ENCODE data around the gene ITGBL1. TPM values are rescaled to one million over a fixed set of nuclear protein-coding genes. Genes with fewer than 3 reads are reported as not detected.

Gene ITGBL1
- total and polyA plus RNA-seq, 2 of the 8 experiments (the other 6 are each of a cell fraction or from before 2014, with no cell fraction given), result not detected

DNA sequence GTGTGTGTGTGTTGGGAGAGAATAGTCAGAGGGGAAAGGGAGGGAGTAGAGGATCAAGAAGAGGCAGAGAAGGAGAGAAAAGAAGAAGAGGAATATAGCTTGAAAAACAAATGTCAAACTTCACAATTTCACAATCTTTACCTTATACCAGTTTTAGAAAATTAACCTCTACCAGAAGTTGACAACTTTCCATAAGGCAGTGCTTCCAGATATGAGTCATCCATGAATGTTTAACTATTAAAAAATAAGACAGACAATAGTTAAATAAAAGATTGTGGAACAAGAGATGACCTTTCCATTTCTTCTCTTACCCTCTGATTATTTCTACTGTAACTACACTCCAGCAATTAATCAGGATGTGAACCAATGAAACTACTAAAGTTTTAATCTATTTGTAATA lies 229.4 kb downstream of the ITGBL1 start:
- Histone ChIP-seq H4K20me1 (replicated peaks in 1 of 2; ENCODE audit: control insufficient read depth in 1 of 2, insufficient read depth in 2 of 2, low read length in 2 of 2) (no peaks in the 10 kb centered on the region), H2BK20ac (ENCODE audit: low read length) (no peak overlapping the region), H3K79me1 (ENCODE audit: low read depth, low read length) (no peaks in the 10 kb centered on the region), H3K4ac (replicated peaks; ENCODE audit: insufficient read length, low read depth, low read length) (no peak overlapping the region), H3K79me2 (ENCODE audit: control insufficient read depth in 1 of 2, insufficient read depth in 2 of 2, low read length in 2 of 2) (no peaks in the 10 kb centered on the region), H3K23ac (ENCODE audit: insufficient read length) (no peak overlapping the region), H3K23me2 (ENCODE audit: low read depth, low read length) (no peaks in the 10 kb centered on the region; the same call in 1 of the 2 replicates), H2BK120ac (replicated peaks; ENCODE audit: low read depth, low read length) (no peak overlapping the region), H2BK15ac (ENCODE audit: low read length) (no peak overlapping the region), H3K36me3 (ENCODE audit: control insufficient read depth in 2 of 4, insufficient read depth in 4 of 4, low read length in 3 of 4) (no peaks in the 10 kb centered on the region), H4K8ac (ENCODE audit: extremely low read depth, insufficient read depth, low read length) (no peak overlapping the region), H3K9ac (replicated peaks in 1 of 4; ENCODE audit: extremely low read depth in 1 of 4, low read depth in 3 of 4, low read length in 3 of 4) (no peak overlapping the region), H3K27ac (ENCODE audit: low read depth, low read length) (no peak overlapping the region), H3K4me1 (replicated peaks in 1 of 4; ENCODE audit: control insufficient read depth in 3 of 4, insufficient read depth in 4 of 4, low read length in 3 of 4) (no peaks in the 10 kb centered on the region), H4K5ac (ENCODE audit: insufficient read length, low read depth, low read length) (no peak overlapping the region), H3K18ac (ENCODE audit: extremely low read depth, low read length) (no peak overlapping the region), H2BK12ac (ENCODE audit: low read depth, low read length) (no peak overlapping the region), H3K56ac (replicated peaks; ENCODE audit: insufficient read length, low read depth, low read length) (no peak overlapping the region), H3K9me3 (ENCODE audit: insufficient read depth in 2 of 2, low read depth in 1 of 2, low read length in 1 of 2) (no peaks in the 10 kb centered on the region), H3K4me3 (ENCODE audit: extremely low read depth in 1 of 4, insufficient read depth in 2 of 4, low read depth in 3 of 4, low read length in 4 of 4) (no peak overlapping the region), H3K27me3 (replicated peaks in 1 of 4; ENCODE audit: control insufficient read depth in 3 of 4, extremely low read depth in 1 of 4, insufficient read depth in 3 of 4, low read length in 3 of 4) (no peaks in the 10 kb centered on the region), H2AK5ac (ENCODE audit: low read depth, low read length) (no peak overlapping the region), H3K4me2 (ENCODE audit: insufficient read depth in 1 of 2, low read depth in 2 of 2, low read length in 2 of 2) (no peak overlapping the region), H3K14ac (ENCODE audit: insufficient read length) (no peak overlapping the region), H4K91ac (replicated peaks; ENCODE audit: insufficient read length, low read length) (no peak overlapping the region), H2BK5ac (ENCODE audit: low read depth, low read length) (no peak overlapping the region), H2AFZ (ENCODE audit: low read length) (no peak overlapping the region)
- ChIA-PET POLR2A (ENCODE audit: partially characterized antibody) (no interaction called here), CTCF (ENCODE audit: partially characterized antibody) (no interaction called here)
- FAIRE-seq (no peak), DNase-seq (ENCODE audit: low read depth in 1 of 2, low spot score in 2 of 2) (no peak)
- TF ChIP-seq ZNF274 (IDR thresholded peaks at IDR 0.05; ENCODE audit: borderline replicate concordance, extremely low read depth, low read length), result no peak
- no peak for TF ChIP-seq SP2 (IDR thresholded peaks at IDR 0.05; ENCODE audit: low read length)
- TF ChIP-seq TEAD4 (IDR thresholded peaks at IDR 0.05; ENCODE audit: low read depth, low read length), result no peak
- no peak for TF ChIP-seq MAX (IDR thresholded peaks at IDR 0.05)
- TF ChIP-seq RXRA (IDR thresholded peaks at IDR 0.05; ENCODE audit: insufficient read depth, low read depth, low read length), result no peak
- no peak for TF ChIP-seq SIRT6 (IDR thresholded peaks at IDR 0.05; ENCODE audit: low read length)
- no peak for TF ChIP-seq RFX5 (IDR thresholded peaks at IDR 0.05; ENCODE audit: borderline replicate concordance, low read depth, low read length)
- no peak for TF ChIP-seq EZH2 (IDR thresholded peaks at IDR 0.05; ENCODE audit: low read depth, low read length, severe bottlenecking)
- TF ChIP-seq YY1 (IDR thresholded peaks at IDR 0.05; ENCODE audit: low read depth, low read length), result no peak
- no peak for TF ChIP-seq E2F6 (IDR thresholded peaks at IDR 0.05)
- no peak for TF ChIP-seq KDM1A (IDR thresholded peaks at IDR 0.05; ENCODE audit: borderline replicate concordance, low read length)
- TF ChIP-seq CEBPB (IDR thresholded peaks at IDR 0.05; ENCODE audit: low read depth, low read length), result no peak
- no peak for TF ChIP-seq BRCA1 (IDR thresholded peaks at IDR 0.05; ENCODE audit: low read depth, low read length)
- TF ChIP-seq RNF2 (IDR thresholded peaks at IDR 0.05; ENCODE audit: borderline replicate concordance, low read depth, low read length, missing control alignments, poor library complexity, severe bottlenecking), result no peak
- TF ChIP-seq JUND (IDR thresholded peaks at IDR 0.05; ENCODE audit: low read length), result no peak
